Mesendoderm (in vitro differentiated cells): ENCODE measurements around the gene OIT3.
"Not testable (repeated sequence)": the region's sequence is repeated elsewhere in the genome, so short reads cannot be mapped to it uniquely, and the experiment has no call there.

Source experiments
- DNase-seq: peaks from one replicate; pipeline ENCODE4 v3.0.0; 2013
- H2AK5ac ChIP-seq: 2 replicates; pipeline ENCODE4 v1.6.1; 2013; ENCODE audit warnings: low read length, inconsistent platforms
- H2BK120ac ChIP-seq: 2 replicates; pipeline ENCODE4 v1.6.1; 2013; ENCODE audit warnings: low read depth, mild to moderate bottlenecking, low read length, moderate library complexity, mixed read lengths
- H2BK15ac ChIP-seq: replicated peaks from 2 replicates; pipeline ENCODE4 v1.6.1; 2013; ENCODE audit warnings: low read depth, mild to moderate bottlenecking, moderate library complexity
- H2BK5ac ChIP-seq: 2 replicates; pipeline ENCODE4 v1.6.1; 2013; ENCODE audit warnings: low read length, inconsistent platforms
- H3K18ac ChIP-seq: 2 replicates; pipeline ENCODE4 v1.6.1; 2013; ENCODE audit warnings: mild to moderate bottlenecking, low read length, mixed read lengths
- H3K23ac ChIP-seq: one replicate; pipeline ENCODE4 v1.6.1; 2013; ENCODE audit warnings: low read length
- H3K27ac ChIP-seq: 2 replicates; pipeline ENCODE4 v1.5.1; 2013; ENCODE audit warnings: low read depth, mild to moderate bottlenecking, inconsistent platforms, low read length, moderate library complexity
- H3K27me3 ChIP-seq: 2 replicates; pipeline ENCODE4 v1.6.1; 2013; ENCODE audit warnings: low read length, control low read depth, mild to moderate bottlenecking, inconsistent platforms; ENCODE audit not compliant: insufficient read depth, poor library complexity
- H3K36me3 ChIP-seq: 2 replicates; pipeline ENCODE4 v1.6.1; 2013; ENCODE audit warnings: low read length, inconsistent platforms; ENCODE audit not compliant: control insufficient read depth, insufficient read depth
- H3K4ac ChIP-seq: one replicate; pipeline ENCODE4 v1.6.1; 2013; ENCODE audit warnings: low read depth, mild to moderate bottlenecking, low read length, moderate library complexity
- H3K4me1 ChIP-seq: 2 replicates; pipeline ENCODE4 v1.6.1; 2013; ENCODE audit warnings: low read depth, low read length, inconsistent platforms; ENCODE audit not compliant: control insufficient read depth
- H3K4me2 ChIP-seq: 2 replicates; pipeline ENCODE4 v1.6.1; 2013; ENCODE audit warnings: low read length
- H3K4me3 ChIP-seq: 2 replicates; pipeline ENCODE4 v1.5.1; 2013; ENCODE audit warnings: mild to moderate bottlenecking, low read length
- H3K56ac ChIP-seq: one replicate; pipeline ENCODE4 v1.6.1; 2013; ENCODE audit warnings: low read length
- H3K79me1 ChIP-seq: 2 replicates; pipeline ENCODE4 v1.6.1; 2013; ENCODE audit warnings: low read length, inconsistent platforms
- H3K79me2 ChIP-seq: 2 replicates; pipeline ENCODE4 v1.6.1; 2013; ENCODE audit warnings: mild to moderate bottlenecking, low read length; ENCODE audit not compliant: control insufficient read depth, insufficient read depth
- H3K9ac ChIP-seq: 2 replicates; pipeline ENCODE4 v1.6.1; 2013; ENCODE audit warnings: low read length, inconsistent platforms
- H4K5ac ChIP-seq: one replicate; pipeline ENCODE4 v1.6.1; 2013; ENCODE audit warnings: low read length
- H4K8ac ChIP-seq: one replicate; pipeline ENCODE4 v1.6.1; 2013; ENCODE audit warnings: low read depth, mild to moderate bottlenecking, control low read depth, low read length, moderate library complexity
- WGBS: extraction: QIAGEN DNeasy Blood & Tissue Kit; methylation state at CpG from one replicate; pipeline ENCODE4 v1.1.7; 2013; ENCODE audit warnings: low lambda C conversion rate, missing lambda C conversion rate; ENCODE audit not compliant: insufficient coverage; ENCODE audit errors: extremely low coverage; 5-methylcytosine and 5-hydroxymethylcytosine counted together

OIT3 gene

DNA sequence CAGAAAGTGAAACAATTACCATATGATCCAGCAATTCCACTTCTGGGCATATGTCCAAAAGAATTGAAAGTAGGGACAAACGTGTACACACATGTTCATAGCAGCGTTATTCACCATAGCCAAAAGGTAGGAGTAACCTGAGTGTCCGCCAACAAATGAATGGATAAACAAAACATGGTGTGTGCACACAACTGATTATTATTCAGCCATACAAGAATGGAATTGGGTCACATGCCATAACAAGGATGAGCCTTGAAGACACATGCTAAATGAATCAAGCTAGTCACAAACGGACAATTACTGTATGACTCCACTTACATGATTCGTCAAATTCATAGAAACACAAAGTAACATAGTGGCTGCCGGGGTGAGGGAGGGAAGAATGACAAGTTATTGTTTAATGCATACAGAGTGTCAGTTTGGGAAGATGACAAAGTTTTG lies 4.1 kb upstream of the OIT3 start:
- WGBS = no CpG with 5 or more reads among the region's 6 CpGs
- no peak overlapping the region for H3K9ac ChIP-seq

GRCh38 chr10:72890086-72890485 lies 3.5 kb upstream of the OIT3 start:
- H4K8ac ChIP-seq = no peak overlapping the region
- H3K27me3 ChIP-seq = no peaks in the 10 kb centered on the region
- no peak overlapping the region for H3K4me2 ChIP-seq
- no peak overlapping the region for H3K4me3 ChIP-seq
- H3K56ac ChIP-seq = no peak overlapping the region
- no peak overlapping the region for H3K9ac ChIP-seq
- no peak overlapping the region for H3K27ac ChIP-seq
- no peak overlapping the region for H2BK120ac ChIP-seq
- H3K79me2 ChIP-seq = no peaks in the 10 kb centered on the region
- H2BK15ac ChIP-seq = no peak overlapping the region
- H3K4me1 ChIP-seq = no peaks in the 10 kb centered on the region
- H3K36me3 ChIP-seq = no peaks in the 10 kb centered on the region
- no peak overlapping the region for H4K5ac ChIP-seq
- H3K18ac ChIP-seq = no peak overlapping the region
- WGBS = no CpG with 5 or more reads among the region's 2 CpGs
- no peak overlapping the region for H2AK5ac ChIP-seq
- H2BK5ac ChIP-seq = no peak overlapping the region
- no peak for DNase-seq
- H3K4ac ChIP-seq = no peak overlapping the region
- H3K23ac ChIP-seq = no peak overlapping the region
- no peaks in the 10 kb centered on the region for H3K79me1 ChIP-seq

More for the DNA sequence above, 4.1 kb upstream of the OIT3 start:
- Histone ChIP-seq H3K4me2 (no peak overlapping the region), H3K36me3 (no peaks in the 10 kb centered on the region), H3K4ac (no peak overlapping the region), H3K23ac (no peak overlapping the region), H2BK15ac (no peak overlapping the region), H4K5ac (no peak overlapping the region), H3K27me3 (no peaks in the 10 kb centered on the region), H2BK120ac (no peak overlapping the region), H3K4me3 (no peak overlapping the region), H2AK5ac (no peak overlapping the region), H3K56ac (no peak overlapping the region), H3K79me2 (no peaks in the 10 kb centered on the region), H4K8ac (no peak overlapping the region), H3K18ac (no peak overlapping the region), H3K79me1 (no peaks in the 10 kb centered on the region), H3K4me1 (no peaks in the 10 kb centered on the region), H2BK5ac (no peak overlapping the region), H3K27ac (no peak overlapping the region)
- DNase-seq = no peak

- Histone ChIP-seq H4K5ac (no peak overlapping the region), H3K36me3 (no peaks in the 10 kb centered on the region), H3K27me3 (no peaks in the 10 kb centered on the region), H2BK120ac (no peak overlapping the region), H3K4me1 (no peaks in the 10 kb centered on the region), H3K4ac (no peak overlapping the region), H3K79me1 (no peaks in the 10 kb centered on the region), H4K8ac (no peak overlapping the region), H3K18ac (no peak overlapping the region), H3K79me2 (no peaks in the 10 kb centered on the region), H2AK5ac (no peak overlapping the region), H3K4me3 (no peak overlapping the region), H2BK5ac (no peak overlapping the region), H3K27ac (no peak overlapping the region), H3K4me2 (no peak overlapping the region), H2BK15ac (no peak overlapping the region), H3K56ac (no peak overlapping the region), H3K23ac (no peak overlapping the region), H3K9ac (no peak overlapping the region)
- DNase-seq = no peak
- 100% methylated on average over 1 of the region's 11 CpGs for WGBS
These were observed 1.8 kb downstream of the OIT3 start for GRCh38 chr10:72895236-72895850.

DNA sequence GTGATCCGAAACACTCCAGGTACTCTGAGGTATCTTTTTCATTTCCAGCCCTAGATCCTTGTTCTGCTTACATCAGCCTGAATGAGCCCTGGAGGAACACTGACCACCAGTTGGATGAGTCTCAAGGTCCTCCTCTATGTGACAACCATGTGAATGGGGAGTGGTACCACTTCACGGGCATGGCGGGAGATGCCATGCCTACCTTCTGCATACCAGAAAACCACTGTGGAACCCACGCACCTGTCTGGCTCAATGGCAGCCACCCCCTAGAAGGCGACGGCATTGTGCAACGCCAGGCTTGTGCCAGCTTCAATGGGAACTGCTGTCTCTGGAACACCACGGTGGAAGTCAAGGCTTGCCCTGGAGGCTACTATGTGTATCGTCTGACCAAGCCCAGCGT lies 5.1 kb downstream of the OIT3 start:
- Histone ChIP-seq H3K23ac (no peak overlapping the region), H3K9ac (no peak overlapping the region), H3K27ac (no peak overlapping the region), H3K4me3 (no peak overlapping the region), H2BK15ac (no peak overlapping the region), H2AK5ac (no peak overlapping the region), H2BK120ac (no peak overlapping the region), H4K5ac (no peak overlapping the region), H3K4me1 (no peaks in the 10 kb centered on the region), H4K8ac (no peak overlapping the region), H3K56ac (no peak overlapping the region), H3K79me2 (no peaks in the 10 kb centered on the region), H3K4ac (no peak overlapping the region), H3K18ac (no peak overlapping the region), H2BK5ac (no peak overlapping the region), H3K79me1 (no peaks in the 10 kb centered on the region), H3K4me2 (no peak overlapping the region), H3K36me3 (no peaks in the 10 kb centered on the region), H3K27me3 (no peaks in the 10 kb centered on the region)
- DNase-seq = no peak
- WGBS = no CpG with 5 or more reads among the region's 10 CpGs

DNA sequence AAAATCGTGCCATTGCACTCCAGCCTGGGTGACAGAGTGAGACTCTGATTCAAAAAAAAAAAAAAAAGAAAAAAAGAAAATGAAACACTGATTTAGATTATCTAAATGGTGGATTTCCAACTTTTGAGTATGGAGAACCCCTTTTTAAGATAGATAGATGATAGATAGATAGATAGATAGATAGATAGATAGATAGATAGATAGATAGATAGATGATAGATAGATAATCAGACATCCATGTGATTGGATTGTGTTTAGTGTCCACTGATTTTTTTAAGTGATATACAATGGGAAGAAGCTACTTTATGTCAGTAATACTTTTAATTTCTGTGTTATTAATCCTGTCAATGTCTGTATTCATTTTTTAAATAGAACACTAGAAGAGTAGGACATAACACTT lies 6.0 kb downstream of the OIT3 start:
- H2BK120ac ChIP-seq = no peak overlapping the region
- H3K23ac ChIP-seq = no peak overlapping the region
- no peak overlapping the region for H3K4me3 ChIP-seq
- no peaks in the 10 kb centered on the region for H3K79me1 ChIP-seq
- H4K5ac ChIP-seq = no peak overlapping the region
- no peak overlapping the region for H3K4me2 ChIP-seq
- H2BK15ac ChIP-seq = no peak overlapping the region
- no peaks in the 10 kb centered on the region for H3K36me3 ChIP-seq
- H3K4me1 ChIP-seq = no peaks in the 10 kb centered on the region
- H3K4ac ChIP-seq = no peak overlapping the region
- H4K8ac ChIP-seq = no peak overlapping the region
- no peak for DNase-seq
- H3K9ac ChIP-seq = no peak overlapping the region
- no CpG with 5 or more reads among the region's 1 CpG for WGBS
- H3K27me3 ChIP-seq = no peaks in the 10 kb centered on the region
- H3K79me2 ChIP-seq = no peaks in the 10 kb centered on the region
- H3K27ac ChIP-seq = no peak overlapping the region
- H2BK5ac ChIP-seq = no peak overlapping the region
- H3K56ac ChIP-seq = no peak overlapping the region
- no peak overlapping the region for H3K18ac ChIP-seq
- no peak overlapping the region for H2AK5ac ChIP-seq

DNA sequence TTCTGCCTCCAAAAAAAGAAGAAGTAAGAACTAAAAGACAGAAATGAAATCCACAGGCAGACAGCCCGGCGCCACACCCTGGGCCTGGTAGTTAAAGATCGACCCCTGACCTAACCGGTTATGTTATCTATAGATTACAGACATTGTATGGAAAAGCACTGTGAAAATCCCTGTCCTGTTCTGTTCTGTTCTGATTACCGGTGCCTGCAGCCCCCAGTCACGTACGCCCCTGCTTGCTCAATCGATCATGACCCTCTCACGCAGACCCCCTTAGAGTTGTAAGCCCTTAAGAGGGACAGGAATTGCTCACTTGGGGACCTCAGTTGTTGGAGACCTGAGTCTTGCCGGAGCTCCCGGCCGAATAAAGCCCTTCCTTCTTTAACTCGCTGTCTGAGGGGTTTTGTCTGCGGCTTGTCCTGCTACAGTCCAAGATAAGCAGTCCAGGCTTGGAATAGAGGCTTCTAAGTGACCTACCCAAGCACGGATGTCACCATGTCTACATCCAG lies 10.5 kb downstream of the OIT3 start:
- H3K23ac ChIP-seq, H3K18ac ChIP-seq, H3K36me3 ChIP-seq, H3K4me1 ChIP-seq, H3K4ac ChIP-seq, H2BK5ac ChIP-seq, H2BK120ac ChIP-seq, H3K4me2 ChIP-seq, H3K56ac ChIP-seq, H3K9ac ChIP-seq, H3K79me2 ChIP-seq, DNase-seq, H2BK15ac ChIP-seq, H3K27me3 ChIP-seq, H3K27ac ChIP-seq, H4K8ac ChIP-seq, H3K79me1 ChIP-seq, H3K4me3 ChIP-seq, H4K5ac ChIP-seq, H2AK5ac ChIP-seq: not testable (repeated sequence)
- WGBS = no CpG with 5 or more reads among the region's 15 CpGs
